Measurements from ENCODE around the gene SP140L.
"Not testable (repeated sequence)": the region's sequence is repeated elsewhere in the genome, so short reads cannot be mapped to it uniquely, and the experiment has no call there.

Gene SP140L

GRCh38 chr2:230362030-230362691, 35.2 kb downstream of the SP140L start:
- DNase-seq (ENCODE audit: low spot score): no peak

DNA sequence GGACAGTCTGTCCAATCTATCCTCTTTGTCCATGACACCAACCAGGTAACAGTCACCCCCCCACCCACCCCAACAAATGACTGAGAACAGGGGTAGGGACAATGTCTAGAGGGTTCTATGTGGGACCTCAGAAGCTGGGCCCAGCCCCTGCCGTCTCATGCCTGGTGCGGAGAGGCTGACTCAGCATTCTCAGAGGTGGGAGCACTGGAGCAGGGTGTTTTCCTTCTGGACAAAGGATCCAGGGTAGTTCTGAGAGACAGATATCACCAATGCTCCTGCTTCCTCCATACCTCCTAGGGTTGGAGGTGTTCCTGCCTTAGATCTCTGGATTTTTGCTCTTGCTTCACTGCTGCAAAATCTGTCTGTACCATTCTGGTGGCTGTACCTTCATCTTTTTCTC, 55.1 kb downstream of the SP140L start:
- no peak for DNase-seq (ENCODE audit: low spot score)

- no peak for DNase-seq (ENCODE audit: low spot score)
Observed at GRCh38 chr2:230383453-230383852, 56.5 kb downstream of the SP140L start.

GRCh38 chr2:230384986-230385385, 58.0 kb downstream of the SP140L start:
- DNase-seq (ENCODE audit: low spot score): no peak

DNA sequence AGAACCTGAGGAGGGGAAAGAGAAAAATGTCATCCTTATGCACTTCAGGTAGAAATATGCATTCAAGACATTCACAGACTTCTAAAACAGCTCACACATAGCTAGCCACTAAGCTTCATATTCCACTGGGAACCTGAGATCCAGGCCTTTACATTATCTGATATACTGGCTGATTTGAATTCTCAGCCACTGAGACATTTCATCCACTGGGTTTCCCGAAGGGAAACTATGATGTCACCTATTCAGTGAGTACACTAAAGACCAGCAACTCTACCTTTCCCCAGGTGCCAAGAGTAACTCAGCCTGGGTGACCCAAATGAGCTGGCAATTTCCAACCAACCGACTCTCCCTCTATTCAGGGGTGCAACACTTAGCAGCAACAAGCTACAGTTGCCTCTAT, 67.3 kb downstream of the SP140L start:
- DNase-seq (ENCODE audit: low spot score): no peak

DNA sequence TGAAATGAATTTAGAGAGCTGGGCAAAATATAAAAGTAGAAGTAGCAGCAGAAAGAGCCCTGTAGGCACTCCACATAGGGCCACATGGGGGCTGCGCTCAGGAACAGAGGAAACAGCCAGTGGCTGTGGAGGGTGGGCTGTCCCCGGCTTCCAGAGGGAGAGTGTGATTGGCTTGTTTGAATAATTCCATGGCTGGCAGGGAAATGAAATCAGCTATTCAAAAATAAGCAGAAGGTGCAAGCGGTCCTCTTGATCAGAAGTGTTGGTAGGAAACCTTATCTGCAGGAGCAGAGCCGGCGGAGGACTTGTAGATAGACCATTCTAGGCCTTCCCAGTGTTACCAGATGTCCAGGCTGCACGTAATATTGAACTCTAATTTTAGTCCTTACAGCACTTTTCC, 71.7 kb downstream of the SP140L start:
- not testable (repeated sequence) for DNase-seq (ENCODE audit: low spot score)

GRCh38 chr2:230400041-230400440, 73.0 kb downstream of the SP140L start:
- DNase-seq (ENCODE audit: low spot score): no peak

DNA sequence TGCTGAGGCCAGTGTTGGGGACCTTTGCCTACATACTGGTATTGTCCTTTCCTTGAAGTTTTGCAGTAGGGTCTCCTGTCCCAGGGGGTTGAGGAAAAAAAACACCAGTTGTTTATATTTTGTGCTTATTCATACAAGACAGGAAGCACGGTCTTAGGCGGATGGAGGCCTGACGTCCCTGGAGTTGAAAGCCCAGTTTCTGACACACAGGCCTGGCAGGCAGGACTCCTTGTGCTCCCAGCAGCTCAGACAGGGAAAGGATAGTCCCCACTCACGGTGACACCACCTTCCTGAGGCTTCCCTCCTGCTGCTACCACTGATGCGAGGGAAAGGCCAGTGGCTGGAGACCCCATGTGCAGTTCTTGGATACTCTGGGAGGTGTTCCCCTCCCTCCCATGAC, 73.5 kb downstream of the SP140L start:
- no peak for DNase-seq (ENCODE audit: low spot score)

DNA sequence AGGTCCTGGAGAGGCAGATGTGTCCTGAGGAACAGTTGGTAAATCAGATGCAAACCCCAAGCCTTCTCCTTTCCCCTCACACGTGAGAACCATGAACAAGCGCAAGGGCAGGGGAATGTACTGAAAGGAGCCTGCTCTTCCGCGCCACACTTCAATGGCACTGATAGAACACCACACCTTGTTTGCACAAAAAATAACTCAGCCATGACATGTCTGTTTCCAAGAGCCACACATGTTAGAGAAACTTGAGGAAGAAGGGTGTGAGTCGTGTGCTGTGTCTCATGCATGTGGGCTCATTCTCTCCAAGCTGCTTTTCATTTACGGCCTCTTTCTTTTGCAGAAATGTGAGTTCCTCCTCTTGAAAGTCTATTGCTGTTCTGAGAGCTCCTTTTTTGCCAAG, 74.0 kb downstream of the SP140L start:
- not testable (repeated sequence) for DNase-seq (ENCODE audit: low spot score)

- no peak for DNase-seq (ENCODE audit: low spot score)
Observed at GRCh38 chr2:230403746-230404145, 76.8 kb downstream of the SP140L start.

DNA sequence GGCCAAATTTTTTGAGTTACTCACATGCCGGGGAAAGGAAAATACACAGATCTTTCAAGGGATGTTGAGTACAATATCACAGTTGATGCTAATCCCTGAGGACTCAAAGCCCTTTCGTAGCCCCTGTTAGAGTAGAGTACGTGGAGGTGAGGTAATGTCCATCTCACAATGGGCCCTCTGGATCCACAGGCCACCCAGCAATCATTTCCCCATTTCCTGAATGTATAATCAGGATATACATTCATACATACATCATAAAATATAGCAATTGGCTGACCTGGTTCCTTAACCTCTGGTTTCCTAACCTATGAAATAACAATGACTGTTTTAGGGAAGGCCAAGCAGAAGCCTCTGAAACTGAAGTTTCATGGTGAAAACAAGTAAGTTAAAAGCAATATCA, 78.8 kb downstream of the SP140L start:
- DNase-seq (ENCODE audit: low spot score): no peak

DNA sequence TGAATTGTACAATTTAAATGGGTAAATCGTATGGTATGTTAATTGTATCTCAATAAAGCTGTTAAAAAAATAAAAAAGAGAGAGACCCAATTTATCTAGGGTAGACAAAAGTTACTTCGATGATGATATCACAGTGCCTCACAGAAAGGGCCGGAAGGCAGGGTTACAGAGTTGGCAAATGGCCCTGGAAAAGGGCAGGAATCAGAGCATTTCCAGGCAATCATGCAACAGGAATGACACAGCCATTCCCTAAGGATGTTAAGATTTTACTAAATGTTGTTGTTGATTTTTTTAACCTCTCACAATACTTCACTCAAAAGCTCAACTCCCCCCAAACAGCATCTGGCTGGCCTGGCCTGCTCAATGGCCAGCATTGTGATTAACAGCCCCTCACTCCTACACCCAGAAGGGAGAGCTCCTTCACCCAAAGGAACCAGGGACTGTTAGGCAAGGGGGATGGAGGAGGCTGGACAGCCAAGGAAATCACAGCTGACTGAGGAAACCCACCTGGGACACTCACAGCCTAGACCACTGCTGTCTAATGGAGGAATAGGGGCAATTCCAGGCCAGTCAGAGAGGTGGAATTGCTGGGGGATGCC, 81.3 kb downstream of the SP140L start:
- peak; percentile 90 for DNase-seq (ENCODE audit: low spot score)

DNA sequence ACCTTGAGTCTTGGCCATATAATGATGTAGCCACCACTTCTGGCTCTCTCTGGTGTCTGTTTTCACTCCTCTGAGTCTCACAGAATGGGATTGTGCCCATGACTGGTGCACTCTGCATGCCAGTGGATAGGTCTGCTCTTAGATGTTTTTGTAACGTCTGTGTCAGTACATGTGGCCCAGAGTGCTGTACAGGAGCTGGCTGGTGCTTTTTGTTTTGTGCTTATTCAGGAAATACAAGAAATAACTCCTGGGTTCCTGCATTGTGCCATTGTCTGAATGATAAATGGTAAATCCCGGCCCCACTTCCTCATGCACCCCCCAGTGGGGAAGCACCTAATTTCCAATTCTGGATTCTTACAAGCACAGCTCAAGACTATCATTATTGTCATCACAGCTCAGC, 82.3 kb downstream of the SP140L start:
- DNase-seq (ENCODE audit: low spot score): not testable (repeated sequence)

DNA sequence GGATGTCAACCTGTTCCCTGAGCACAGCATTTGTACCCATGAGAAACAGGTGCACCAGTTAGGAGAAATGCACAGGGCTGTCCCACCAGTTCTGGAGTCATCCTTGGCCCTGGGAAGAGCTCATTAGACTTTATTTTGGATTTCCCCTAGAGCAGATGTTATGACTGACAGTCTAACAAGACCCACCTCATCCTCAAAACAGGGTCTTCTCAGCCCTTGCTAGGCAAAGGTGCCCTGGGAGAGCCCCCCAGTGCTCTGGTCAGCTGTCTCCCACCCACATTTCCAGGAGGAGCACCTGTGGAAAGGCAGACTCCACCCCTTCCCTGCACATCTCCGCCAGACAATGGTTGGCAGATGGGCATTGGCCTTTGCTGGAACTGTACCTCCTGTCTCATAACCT, 83.3 kb downstream of the SP140L start:
- no peak for DNase-seq (ENCODE audit: low spot score)

DNA sequence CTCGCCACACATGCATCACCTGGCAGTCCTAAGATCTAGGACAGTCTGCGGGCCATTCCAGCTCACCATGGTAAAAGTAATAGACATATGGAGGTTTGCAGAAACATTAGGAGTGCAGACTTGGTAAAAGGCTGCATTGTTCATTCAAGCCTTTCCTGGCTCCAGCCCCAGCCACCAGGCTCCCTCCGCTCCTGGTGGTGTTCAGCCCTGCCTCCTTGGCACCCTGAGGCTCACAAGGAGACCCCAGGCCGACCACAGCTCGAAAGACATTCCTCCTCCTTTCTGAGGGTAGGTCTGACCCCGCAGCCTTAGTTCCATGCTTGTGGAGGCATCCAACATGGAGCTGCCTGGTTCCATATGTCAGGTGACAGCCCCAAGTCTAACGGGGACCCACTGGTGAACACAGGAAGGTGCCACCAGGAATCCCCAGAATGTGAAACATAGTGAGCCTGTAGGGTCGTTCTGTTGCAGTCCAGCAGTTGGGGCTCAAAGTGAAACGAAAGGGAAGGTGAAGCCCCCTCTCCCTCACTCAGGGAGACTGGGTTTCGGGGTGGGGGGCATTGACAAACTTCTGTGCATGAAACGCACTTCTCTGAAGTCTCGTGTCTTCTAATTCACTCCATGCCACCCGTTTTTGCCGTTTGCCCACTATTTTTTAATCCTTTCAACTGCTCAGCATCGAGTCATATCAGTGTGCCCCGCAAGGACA, 84.0 kb downstream of the SP140L start:
- DNase-seq (ENCODE audit: low spot score): no peak

DNA sequence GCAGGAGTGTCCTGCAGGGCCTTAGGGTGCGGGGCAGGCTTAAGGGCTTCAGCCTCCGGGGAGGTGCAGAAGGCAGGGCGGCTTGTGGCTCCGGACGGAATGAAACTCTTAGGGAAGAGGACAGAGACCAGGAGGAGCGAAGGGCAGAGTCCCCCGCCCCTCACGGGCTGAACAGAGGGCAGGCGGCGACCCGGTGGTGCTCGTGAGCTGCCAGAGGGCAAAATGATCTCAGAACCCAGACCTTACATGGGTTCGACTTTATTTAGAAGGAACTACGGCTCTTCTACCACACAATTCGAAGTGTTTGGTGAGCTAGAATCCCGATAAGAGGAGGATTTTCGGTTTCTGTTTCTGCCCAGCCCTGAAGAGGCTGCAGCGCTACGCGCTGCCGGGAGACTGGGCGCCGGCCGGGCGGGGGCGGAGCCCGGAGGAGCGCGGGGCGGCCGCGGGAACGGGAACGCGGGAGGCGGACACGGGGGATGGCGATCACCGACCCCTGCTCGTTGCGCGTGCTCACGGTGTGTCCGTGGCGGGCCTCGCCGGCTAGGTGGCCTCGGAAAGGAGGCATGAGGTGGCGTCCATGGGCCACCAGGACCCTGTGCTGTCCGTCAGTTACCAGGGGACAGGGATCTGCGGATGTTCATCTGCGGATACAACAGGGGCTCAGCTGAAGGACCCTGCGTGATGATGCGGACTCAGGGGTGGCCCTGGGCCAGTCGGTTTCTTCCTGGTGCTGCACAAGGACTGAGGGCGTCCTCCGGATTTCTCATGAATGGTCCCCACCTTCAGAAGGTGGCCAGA, 84.8 kb downstream of the SP140L start:
- DNase-seq (ENCODE audit: low spot score): peak; percentile 90

DNA sequence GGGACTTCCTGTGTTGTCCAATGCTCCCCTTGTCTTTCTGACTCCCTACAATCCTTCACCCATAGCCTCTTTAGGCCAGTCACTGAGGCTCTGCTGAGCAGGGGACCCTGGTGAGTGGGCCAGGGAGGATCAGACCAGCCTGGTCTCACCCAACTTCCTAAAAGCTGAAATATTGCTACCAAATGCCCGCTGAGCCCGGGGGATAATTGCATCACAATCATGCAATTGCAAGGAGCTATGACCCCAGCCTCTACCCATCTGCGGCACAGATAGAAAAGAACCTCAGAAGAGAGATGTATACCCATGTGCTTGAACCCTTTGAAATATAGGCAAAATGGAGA, 85.3 kb downstream of the SP140L start:
- DNase-seq (ENCODE audit: low spot score): no peak

DNA sequence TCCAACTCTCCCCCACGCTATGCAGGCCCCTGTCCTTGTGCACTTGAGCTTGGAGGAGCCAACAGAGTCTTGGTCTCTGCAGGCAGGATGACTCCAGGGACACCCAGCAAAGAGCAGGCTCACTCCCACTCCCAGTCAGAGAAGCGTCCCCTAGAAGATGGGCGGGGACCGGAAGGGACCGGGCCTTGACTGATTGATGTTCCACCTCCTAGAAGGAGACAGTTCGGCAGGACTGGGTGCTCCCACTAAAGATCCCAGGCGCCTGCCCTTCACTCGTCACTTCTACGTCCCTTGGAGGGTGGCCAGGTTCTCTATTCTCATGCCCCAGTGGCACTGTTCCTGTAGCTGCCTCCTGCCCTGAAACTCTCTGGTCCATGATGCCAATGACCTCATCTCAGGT, 85.9 kb downstream of the SP140L start:
- no peak for DNase-seq (ENCODE audit: low spot score)

GRCh38 chr2:230413479-230413878, 86.5 kb downstream of the SP140L start:
- no peak for DNase-seq (ENCODE audit: low spot score)

DNA sequence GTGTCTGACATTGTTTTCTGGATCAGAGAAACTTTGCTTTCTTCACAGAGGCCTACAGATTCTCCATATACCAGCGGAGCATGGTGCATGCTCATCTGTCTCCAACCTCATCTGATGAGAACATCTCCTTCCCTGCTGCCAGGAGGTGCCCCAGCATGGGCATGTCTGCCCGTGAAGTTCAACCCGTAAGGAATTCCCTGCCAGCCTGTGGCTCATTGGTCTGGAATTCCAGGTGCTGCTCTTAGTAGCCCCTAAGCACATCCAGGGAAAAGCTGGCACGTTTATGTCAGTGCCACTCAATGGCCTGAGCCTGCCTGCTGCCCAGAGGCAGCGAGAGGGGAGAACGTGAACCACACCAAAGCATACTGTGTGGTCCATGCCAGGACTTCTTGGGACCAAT, 87.3 kb downstream of the SP140L start:
- DNase-seq (ENCODE audit: low spot score): no peak

DNA sequence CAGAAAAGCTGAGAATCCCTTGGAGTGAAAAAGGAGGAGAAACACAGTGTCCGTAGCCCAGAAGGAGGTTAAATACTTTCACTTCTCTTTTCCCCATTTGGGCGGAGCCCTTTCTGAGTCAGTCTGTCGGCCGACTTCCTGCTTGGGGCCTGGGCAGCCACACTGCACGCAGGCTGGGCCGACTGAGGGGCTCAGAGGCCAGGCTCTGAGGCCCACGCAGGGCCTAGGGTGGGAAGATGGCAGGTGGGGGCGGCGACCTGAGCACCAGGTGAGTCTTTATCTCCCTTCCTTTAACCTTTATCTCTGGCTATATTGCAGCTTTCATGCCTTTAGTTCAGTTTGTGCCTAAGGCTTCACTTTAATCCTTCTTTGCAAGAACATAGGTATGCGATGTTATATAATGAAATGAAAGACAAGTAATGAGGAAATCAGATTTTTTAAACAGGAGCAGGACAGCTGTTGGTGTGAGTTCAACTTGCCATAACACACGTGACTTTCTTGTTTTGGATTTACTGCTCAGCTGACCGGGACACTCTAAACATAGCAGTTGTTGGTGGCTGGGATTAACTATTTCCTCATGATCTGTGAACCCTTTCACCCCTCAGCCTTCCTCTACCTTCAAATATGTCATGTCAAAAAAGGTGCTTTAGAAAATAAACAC, 89.2 kb downstream of the SP140L start, which contains the start of gene SP100:
Gene SP100, plus strand, starts transcription at position 141 of the 661 bp plus-strand sequence. Its CDS starts 96 bp downstream, at position 237.
- DNase-seq (ENCODE audit: low spot score): peak; percentile 80

- DNase-seq (ENCODE audit: low spot score): no peak
Observed at GRCh38 chr2:230417436-230417835, 90.4 kb downstream of the SP140L start.
